Measurements from ENCODE around the gene ACSL1. TPM values are rescaled to one million over a fixed set of nuclear protein-coding genes. Genes with fewer than 3 reads are reported as not detected.
"Not testable (repeated sequence)": the region's sequence is repeated elsewhere in the genome, so short reads cannot be mapped to it uniquely, and the experiment has no call there.

Gene ACSL1
- total RNA-seq, 1 experiment from 2014 or later = 20.0 TPM

- Histone ChIP-seq H3K27me3 (ENCODE audit: low read length) (no peaks in the 10 kb centered on the region), H3K36me3 (ENCODE audit: low read depth, low read length) (no peaks in the 10 kb centered on the region), H4K20me1 (ENCODE audit: low read length) (no peaks in the 10 kb centered on the region), H3K4me3 (ENCODE audit: low read length) (no peak overlapping the region), H3K27ac (ENCODE audit: low read length) (no peak overlapping the region), H3F3A (ENCODE audit: low read length, unreplicated experiment) (no peaks in the 10 kb centered on the region), H3K9me2 (replicated peaks; ENCODE audit: low read length) (no peaks in the 10 kb centered on the region), H3K79me2 (ENCODE audit: low read length) (no peaks in the 10 kb centered on the region), H3K9me3 (ENCODE audit: low read length) (no peaks in the 10 kb centered on the region), H3K4me2 (ENCODE audit: low read length) (no peak overlapping the region), H2AFZ (ENCODE audit: low read length) (no peak overlapping the region), H3K9ac (ENCODE audit: low read length) (no peak overlapping the region), H3K4me1 (ENCODE audit: insufficient read depth, low read length) (peaks cover 2% of the 10 kb centered on the region)
- TF ChIP-seq EZH2phosphoT487 (IDR thresholded peaks at IDR 0.05; ENCODE audit: borderline replicate concordance, low read length) = no peak
- TF ChIP-seq, protein P1, sequence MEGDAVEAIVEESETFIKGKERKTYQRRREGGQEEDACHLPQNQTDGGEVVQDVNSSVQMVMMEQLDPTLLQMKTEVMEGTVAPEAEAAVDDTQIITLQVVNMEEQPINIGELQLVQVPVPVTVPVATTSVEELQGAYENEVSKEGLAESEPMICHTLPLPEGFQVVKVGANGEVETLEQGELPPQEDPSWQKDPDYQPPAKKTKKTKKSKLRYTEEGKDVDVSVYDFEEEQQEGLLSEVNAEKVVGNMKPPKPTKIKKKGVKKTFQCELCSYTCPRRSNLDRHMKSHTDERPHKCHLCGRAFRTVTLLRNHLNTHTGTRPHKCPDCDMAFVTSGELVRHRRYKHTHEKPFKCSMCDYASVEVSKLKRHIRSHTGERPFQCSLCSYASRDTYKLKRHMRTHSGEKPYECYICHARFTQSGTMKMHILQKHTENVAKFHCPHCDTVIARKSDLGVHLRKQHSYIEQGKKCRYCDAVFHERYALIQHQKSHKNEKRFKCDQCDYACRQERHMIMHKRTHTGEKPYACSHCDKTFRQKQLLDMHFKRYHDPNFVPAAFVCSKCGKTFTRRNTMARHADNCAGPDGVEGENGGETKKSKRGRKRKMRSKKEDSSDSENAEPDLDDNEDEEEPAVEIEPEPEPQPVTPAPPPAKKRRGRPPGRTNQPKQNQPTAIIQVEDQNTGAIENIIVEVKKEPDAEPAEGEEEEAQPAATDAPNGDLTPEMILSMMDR (conservative IDR thresholded peaks at IDR 0.05; ENCODE audit: low read depth, low read length) = no peak
- no peak for TF ChIP-seq EZH2 (IDR thresholded peaks at IDR 0.05; ENCODE audit: low read length, unreplicated experiment)
- POLR2A ChIA-PET (ENCODE audit: unreplicated experiment) = no interaction called here
- ATAC-seq (no peak), DNase-seq (no peak)
- no TSS peak for BruUV-seq (replicated peaks)
- CTCF ChIA-PET = no interaction called here
- intact Hi-C loops (cut with micrococcal nuclease) = no loop called here
These were observed 84.8 kb downstream of the ACSL1 start for GRCh38 chr4:184740980-184741391.

DNA sequence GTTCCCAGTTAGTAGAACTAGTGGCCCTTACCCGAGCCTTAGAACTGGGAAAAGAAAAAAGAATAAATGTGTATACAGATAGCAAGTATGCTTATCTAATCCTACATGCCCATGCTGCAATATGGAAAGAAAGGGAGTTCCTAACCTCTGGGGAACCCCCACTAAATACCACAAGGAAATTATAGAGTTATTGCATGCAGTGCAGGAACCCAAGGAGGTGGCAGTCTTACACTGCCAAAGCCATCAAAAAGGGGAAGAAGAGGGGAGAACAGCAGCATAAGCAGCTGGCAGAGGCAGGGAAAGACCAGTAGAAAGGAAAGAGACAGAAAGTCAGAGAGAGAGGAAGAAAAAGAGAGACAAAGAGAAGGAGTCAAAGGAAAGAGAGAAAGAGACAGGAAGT lies 86.2 kb downstream of the ACSL1 start:
- ATAC-seq; H3K27me3 ChIP-seq (ENCODE audit: low read length); DNase-seq; BruUV-seq (replicated peaks); CTCF ChIA-PET; H2AFZ ChIP-seq (ENCODE audit: low read length); H3K9me2 ChIP-seq (replicated peaks; ENCODE audit: low read length); H4K20me1 ChIP-seq (ENCODE audit: low read length); H3K4me2 ChIP-seq (ENCODE audit: low read length); H3K9me3 ChIP-seq (ENCODE audit: low read length); H3K4me3 ChIP-seq (ENCODE audit: low read length); H3K79me2 ChIP-seq (ENCODE audit: low read length); H3K9ac ChIP-seq (ENCODE audit: low read length); H3K36me3 ChIP-seq (ENCODE audit: low read depth, low read length); H3K4me1 ChIP-seq (ENCODE audit: insufficient read depth, low read length); H3K27ac ChIP-seq (ENCODE audit: low read length); POLR2A ChIA-PET (ENCODE audit: unreplicated experiment); H3F3A ChIP-seq (ENCODE audit: low read length, unreplicated experiment): not testable (repeated sequence)
- intact Hi-C loops (cut with micrococcal nuclease) = loop anchor here (10.0 kb wide), 1 partner anchor 475 kb away; no protein-coding TSS in a partner anchor

DNA sequence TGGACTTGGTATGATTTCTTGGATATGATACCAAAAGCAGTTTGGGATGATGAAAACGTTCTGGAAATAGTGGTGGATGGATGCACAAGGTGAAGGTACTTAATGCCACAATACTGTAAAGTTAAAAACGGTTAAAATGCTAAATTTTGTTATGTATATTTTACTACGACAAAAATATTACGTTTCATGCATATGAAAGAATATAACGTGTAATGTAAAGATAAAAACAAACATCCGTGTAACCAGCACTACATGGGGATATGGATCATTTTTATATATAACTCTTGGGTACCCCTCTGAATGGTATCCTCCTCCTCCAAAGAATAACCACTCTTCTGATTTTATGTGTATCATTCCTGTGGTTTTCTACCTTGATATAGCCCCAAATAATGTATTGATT lies 91.0 kb downstream of the ACSL1 start:
- ChIA-PET POLR2A (ENCODE audit: unreplicated experiment) (interaction anchor here (0.5 kb wide), 1 partner anchor 260 kb away, joined by 3 read pairs; no protein-coding TSS in a partner anchor), CTCF (interaction anchor here (0.6 to 1.3 kb wide), 2 partner anchors 11 to 74 kb away, joined by 4 to 8 read pairs; no protein-coding TSS in a partner anchor)
- Histone ChIP-seq H3K27ac (ENCODE audit: low read length) (no peak overlapping the region), H3K4me1 (ENCODE audit: insufficient read depth, low read length) (peaks cover 12% of the 10 kb centered on the region), H3K9ac (ENCODE audit: low read length) (peak overlapping the region; percentile 65), H3K4me3 (ENCODE audit: low read length) (peak overlapping the region; percentile 69), H3K4me2 (ENCODE audit: low read length) (peak overlapping the region; percentile 90), H3K9me3 (ENCODE audit: low read length) (no peaks in the 10 kb centered on the region), H2AFZ (ENCODE audit: low read length) (peak overlapping the region; percentile 75), H3K36me3 (ENCODE audit: low read depth, low read length) (peaks cover 6% of the 10 kb centered on the region; the same call in 1 of the 2 replicates), H3F3A (ENCODE audit: low read length, unreplicated experiment) (no peaks in the 10 kb centered on the region), H4K20me1 (ENCODE audit: low read length) (no peaks in the 10 kb centered on the region), H3K27me3 (ENCODE audit: low read length) (no peaks in the 10 kb centered on the region), H3K79me2 (ENCODE audit: low read length) (peaks cover 41% of the 10 kb centered on the region), H3K9me2 (replicated peaks; ENCODE audit: low read length) (no peaks in the 10 kb centered on the region)
- ATAC-seq (no peak), DNase-seq (no peak)
- BruUV-seq (replicated peaks) = TSS peak; percentile 92
- intact Hi-C loops (cut with micrococcal nuclease) = loop anchor here (1.0 to 10.0 kb wide), 3 partner anchors 46 to 470 kb away; partner anchors contain the start of genes CASP3 and PRIMPOL
- no peak for TF ChIP-seq EZH2 (IDR thresholded peaks at IDR 0.05; ENCODE audit: low read length, unreplicated experiment)
- TF ChIP-seq EZH2phosphoT487 (IDR thresholded peaks at IDR 0.05; ENCODE audit: borderline replicate concordance, low read length) = no peak
- TF ChIP-seq, protein P1 (conservative IDR thresholded peaks at IDR 0.05; ENCODE audit: low read depth, low read length) = no peak
